A549 (cell line): ENCODE data around the gene CCND2.

Source experiments
- CTCF ChIP-seq: fragments of >200 bp; sonication (Bioruptor Twin); formaldehyde crosslinking; IDR thresholded peaks from 3 replicates; pipeline ENCODE4 v1.5.1; 2016
- KDM1A ChIP-seq: fragments of 200-600 bp; sonication (generic); IDR thresholded peaks from 2 replicates; pipeline ENCODE4 v1.6.1; 2016; ENCODE audit warnings: low read depth, mild to moderate bottlenecking
- NR3C1 ChIP-seq: fragments of >200 bp; sonication (Bioruptor Twin); formaldehyde crosslinking; IDR thresholded peaks from 3 replicates; pipeline ENCODE4 v1.6.1; 2017
- POLR2A ChIP-seq: IDR thresholded peaks from 2 replicates; pipeline ENCODE4 v1.6.1; 2012; ENCODE audit warnings: mild to moderate bottlenecking, low read length
- SMC3 ChIP-seq: fragments of >200 bp; sonication (Bioruptor Twin); formaldehyde crosslinking; IDR thresholded peaks from 3 replicates; pipeline ENCODE4 v1.6.1; 2018; ENCODE audit warnings: inconsistent platforms
- TF ChIP-seq, protein P1 (sequence below): fragments of 250-450 bp; sonication (Bioruptor Pico); IDR thresholded peaks from 2 replicates; pipeline ENCODE4 v1.5.0; 2021; ENCODE audit warnings: mild to moderate bottlenecking, moderate library complexity, borderline replicate concordance
- TF ChIP-seq, protein P2 (sequence below): fragments of 450-650 bp; IDR thresholded peaks from 2 replicates; pipeline ENCODE4 v1.6.1; 2014; ENCODE audit warnings: antibody characterized with exemption

DNA sequence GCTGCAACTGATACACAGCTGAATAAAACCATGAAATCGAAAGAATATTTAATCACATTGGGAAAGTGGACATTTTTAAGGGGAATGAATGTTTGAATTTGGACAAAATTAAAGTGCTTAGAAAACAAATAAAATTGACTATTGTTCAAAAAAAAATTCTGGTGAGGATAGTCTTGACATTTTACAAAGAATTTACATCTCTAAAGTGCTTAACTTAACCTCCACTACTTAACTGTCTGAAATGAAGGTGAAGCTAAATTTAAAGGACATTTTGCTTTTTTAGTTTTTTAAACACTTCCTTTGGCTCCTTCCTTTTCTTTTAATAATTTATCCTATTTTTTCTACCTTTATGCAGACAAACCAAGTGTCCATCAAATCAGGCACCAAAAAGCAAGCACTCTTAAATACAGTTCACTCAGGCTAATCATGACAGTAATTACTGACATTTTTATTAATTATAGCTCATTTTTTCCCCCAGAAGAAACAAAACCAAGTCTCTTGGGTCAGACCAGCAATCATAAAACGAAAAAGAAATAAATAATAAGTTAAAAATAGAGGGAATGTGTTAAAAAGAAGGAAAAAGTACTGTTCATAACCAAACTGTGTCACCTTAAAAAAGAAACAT lies 5.7 kb upstream of the CCND2 start:
- TF ChIP-seq CTCF (no peak), POLR2A (no peak), NR3C1 (no peak), KDM1A (no peak), SMC3 (no peak)
- TF ChIP-seq, protein P1, sequence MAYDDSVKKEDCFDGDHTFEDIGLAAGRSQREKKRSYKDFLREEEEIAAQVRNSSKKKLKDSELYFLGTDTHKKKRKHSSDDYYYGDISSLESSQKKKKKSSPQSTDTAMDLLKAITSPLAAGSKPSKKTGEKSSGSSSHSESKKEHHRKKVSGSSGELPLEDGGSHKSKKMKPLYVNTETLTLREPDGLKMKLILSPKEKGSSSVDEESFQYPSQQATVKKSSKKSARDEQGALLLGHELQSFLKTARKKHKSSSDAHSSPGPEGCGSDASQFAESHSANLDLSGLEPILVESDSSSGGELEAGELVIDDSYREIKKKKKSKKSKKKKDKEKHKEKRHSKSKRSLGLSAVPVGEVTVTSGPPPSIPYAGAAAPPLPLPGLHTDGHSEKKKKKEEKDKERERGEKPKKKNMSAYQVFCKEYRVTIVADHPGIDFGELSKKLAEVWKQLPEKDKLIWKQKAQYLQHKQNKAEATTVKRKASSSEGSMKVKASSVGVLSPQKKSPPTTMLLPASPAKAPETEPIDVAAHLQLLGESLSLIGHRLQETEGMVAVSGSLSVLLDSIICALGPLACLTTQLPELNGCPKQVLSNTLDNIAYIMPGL (CRISPR knock-in tag) = no peak
- TF ChIP-seq, protein P2, sequence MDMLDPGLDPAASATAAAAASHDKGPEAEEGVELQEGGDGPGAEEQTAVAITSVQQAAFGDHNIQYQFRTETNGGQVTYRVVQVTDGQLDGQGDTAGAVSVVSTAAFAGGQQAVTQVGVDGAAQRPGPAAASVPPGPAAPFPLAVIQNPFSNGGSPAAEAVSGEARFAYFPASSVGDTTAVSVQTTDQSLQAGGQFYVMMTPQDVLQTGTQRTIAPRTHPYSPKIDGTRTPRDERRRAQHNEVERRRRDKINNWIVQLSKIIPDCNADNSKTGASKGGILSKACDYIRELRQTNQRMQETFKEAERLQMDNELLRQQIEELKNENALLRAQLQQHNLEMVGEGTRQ = no peak
